ENCODE data around the gene HEATR9.
A peak's percentile ranks its signal among the peaks of the same experiment; 100 is the strongest.

Gene HEATR9

GRCh38 chr17:35821308-35821707, 47.4 kb downstream of the HEATR9 start:
- no peak for DNase-seq
- in situ Hi-C loops (cut with MboI; ENCODE audit: low pct_unique_long_range_greater_than_20kb, low sequenced_read_pairs): no loop called here

GRCh38 chr17:35819455-35819854, 49.2 kb downstream of the HEATR9 start:
- no peak for DNase-seq
- in situ Hi-C loops (cut with MboI; ENCODE audit: low pct_unique_long_range_greater_than_20kb, low sequenced_read_pairs): no loop called here

GRCh38 chr17:35817196-35817595, 51.5 kb downstream of the HEATR9 start:
- no peak for DNase-seq
- in situ Hi-C loops (cut with MboI; ENCODE audit: low pct_unique_long_range_greater_than_20kb, low sequenced_read_pairs): no loop called here

- in situ Hi-C loops (cut with MboI; ENCODE audit: low pct_unique_long_range_greater_than_20kb, low sequenced_read_pairs): no loop called here
- DNase-seq: no peak
Observed at GRCh38 chr17:35816723-35817122, 52.0 kb downstream of the HEATR9 start.

- DNase-seq: no peak
- in situ Hi-C loops (cut with MboI; ENCODE audit: low pct_unique_long_range_greater_than_20kb, low sequenced_read_pairs): no loop called here
Observed at GRCh38 chr17:35812456-35812855, 56.2 kb downstream of the HEATR9 start.

- in situ Hi-C loops (cut with MboI; ENCODE audit: low pct_unique_long_range_greater_than_20kb, low sequenced_read_pairs): no loop called here
- DNase-seq: no peak
Observed at GRCh38 chr17:35811759-35812158, 56.9 kb downstream of the HEATR9 start.

GRCh38 chr17:35809855-35810461, 58.7 kb downstream of the HEATR9 start:
- in situ Hi-C loops (cut with MboI; ENCODE audit: low pct_unique_long_range_greater_than_20kb, low sequenced_read_pairs): no loop called here

GRCh38 chr17:35808962-35809854, 59.5 kb downstream of the HEATR9 start, which contains the start of gene TAF15:
Gene TAF15 (plus strand): TSS chr17:35809484. CDS start chr17:35809570, 86 bp downstream.
- peak; percentile 98 for DNase-seq
- in situ Hi-C loops (cut with MboI; ENCODE audit: low pct_unique_long_range_greater_than_20kb, low sequenced_read_pairs): no loop called here

More at GRCh38 chr17:35809855-35810461, 58.7 kb downstream of the HEATR9 start:
- DNase-seq: no peak

- in situ Hi-C loops (cut with MboI; ENCODE audit: low pct_unique_long_range_greater_than_20kb, low sequenced_read_pairs): no loop called here
- no peak for DNase-seq
Observed at GRCh38 chr17:35808240-35808961, 60.3 kb downstream of the HEATR9 start.

GRCh38 chr17:35807371-35808144, 61.1 kb downstream of the HEATR9 start:
- in situ Hi-C loops (cut with MboI; ENCODE audit: low pct_unique_long_range_greater_than_20kb, low sequenced_read_pairs): no loop called here
- DNase-seq: no peak

Measured in KBM-7 (cell line).